Body of pancreas (tissue), 4 donors: Measurements from ENCODE around the gene CARNS1.

Experiments
- POLR2A ChIP-seq, 3 donors: fragments of 450-650 bp; IDR thresholded peaks; one replicate each; pipeline ENCODE4 v1.6.1; 2016; ENCODE audit warnings: antibody characterized with exemption in 3 of 3, mild to moderate bottlenecking in 2 of 3
- TF ChIP-seq, protein P1 (sequence below), 7 experiments: fragments of 450-650 bp in 4 of 7; fragments of 200-600 bp in 3 of 7; sonication (generic) in 3 of 7; IDR thresholded peaks; one replicate each; pipeline ENCODE4 v1.5.1; 2016 to 2019; ENCODE audit warnings: antibody characterized with exemption in 7 of 7

DNA sequence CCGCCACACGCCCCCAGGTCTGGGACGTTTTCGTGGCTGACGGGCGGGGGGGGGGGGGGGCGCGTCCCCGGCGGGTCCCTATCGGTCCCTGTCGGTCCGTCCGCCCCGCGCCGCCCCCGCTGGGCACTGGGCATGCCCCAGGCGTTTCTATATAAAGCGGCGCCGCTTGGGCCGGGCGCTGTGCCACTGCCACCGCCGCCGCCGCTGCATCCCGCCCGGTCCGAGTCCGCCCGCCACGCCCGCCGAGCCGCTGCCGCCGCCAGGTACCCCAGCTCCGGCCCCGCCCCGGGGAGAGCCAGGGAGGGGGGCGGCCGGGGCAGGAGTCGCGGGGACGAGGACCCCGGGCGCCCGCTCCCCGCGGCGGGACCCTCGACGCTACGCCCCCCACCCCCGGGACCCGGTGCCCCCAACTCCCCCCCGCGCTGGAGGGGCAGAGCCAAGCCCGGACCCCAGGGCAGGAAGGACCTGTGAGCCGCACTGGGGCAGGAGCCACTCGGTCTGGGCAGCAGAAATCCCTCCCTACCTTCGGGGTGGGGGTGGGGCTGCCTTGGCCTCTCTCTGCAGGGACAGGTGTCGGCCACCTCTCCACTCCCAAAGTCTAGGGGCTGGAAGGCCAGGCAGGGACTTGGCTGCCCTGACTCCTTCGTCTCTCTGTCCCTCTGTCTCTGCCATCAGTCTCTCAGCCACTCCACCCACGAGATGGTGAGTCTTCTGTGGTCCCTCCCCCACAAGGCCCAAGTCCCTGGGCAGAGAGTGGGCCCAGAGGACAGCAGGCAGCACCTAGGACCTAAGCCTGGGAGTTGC is at the start of gene CARNS1:
- TF ChIP-seq, protein P1, sequence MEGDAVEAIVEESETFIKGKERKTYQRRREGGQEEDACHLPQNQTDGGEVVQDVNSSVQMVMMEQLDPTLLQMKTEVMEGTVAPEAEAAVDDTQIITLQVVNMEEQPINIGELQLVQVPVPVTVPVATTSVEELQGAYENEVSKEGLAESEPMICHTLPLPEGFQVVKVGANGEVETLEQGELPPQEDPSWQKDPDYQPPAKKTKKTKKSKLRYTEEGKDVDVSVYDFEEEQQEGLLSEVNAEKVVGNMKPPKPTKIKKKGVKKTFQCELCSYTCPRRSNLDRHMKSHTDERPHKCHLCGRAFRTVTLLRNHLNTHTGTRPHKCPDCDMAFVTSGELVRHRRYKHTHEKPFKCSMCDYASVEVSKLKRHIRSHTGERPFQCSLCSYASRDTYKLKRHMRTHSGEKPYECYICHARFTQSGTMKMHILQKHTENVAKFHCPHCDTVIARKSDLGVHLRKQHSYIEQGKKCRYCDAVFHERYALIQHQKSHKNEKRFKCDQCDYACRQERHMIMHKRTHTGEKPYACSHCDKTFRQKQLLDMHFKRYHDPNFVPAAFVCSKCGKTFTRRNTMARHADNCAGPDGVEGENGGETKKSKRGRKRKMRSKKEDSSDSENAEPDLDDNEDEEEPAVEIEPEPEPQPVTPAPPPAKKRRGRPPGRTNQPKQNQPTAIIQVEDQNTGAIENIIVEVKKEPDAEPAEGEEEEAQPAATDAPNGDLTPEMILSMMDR (IDR thresholded peaks at IDR 0.05) = no peak
- no peak for TF ChIP-seq POLR2A (IDR thresholded peaks at IDR 0.05)
